ENCODE measurements around the gene MRPL22.
"Not testable (repeated sequence)": the region's sequence is repeated elsewhere in the genome, so short reads cannot be mapped to it uniquely, and the experiment has no call there.

GRCh38 chr5:155006265-155006664, 65.4 kb downstream of the MRPL22 start:
- TF ChIP-seq CTCF (conservative IDR thresholded peaks at IDR 0.05 in 1 of 2, IDR thresholded peaks at IDR 0.05 in 1 of 2; ENCODE audit: extremely low read depth in 1 of 2, insufficient read depth in 1 of 2, low read depth in 1 of 2, low read length in 2 of 2); EZH2 (IDR thresholded peaks at IDR 0.05; ENCODE audit: borderline replicate concordance, low read length): not testable (repeated sequence)

Measured in mammary epithelial cell (primary cell).